ENCODE results near the gene SMARCAD1. TPM values are rescaled to one million over a fixed set of nuclear protein-coding genes. Genes with fewer than 3 reads are reported as not detected.

Gene SMARCAD1
- total and polyA plus RNA-seq, 4 donors: 3.6 to 18.8 (median 8.7) TPM

DNA sequence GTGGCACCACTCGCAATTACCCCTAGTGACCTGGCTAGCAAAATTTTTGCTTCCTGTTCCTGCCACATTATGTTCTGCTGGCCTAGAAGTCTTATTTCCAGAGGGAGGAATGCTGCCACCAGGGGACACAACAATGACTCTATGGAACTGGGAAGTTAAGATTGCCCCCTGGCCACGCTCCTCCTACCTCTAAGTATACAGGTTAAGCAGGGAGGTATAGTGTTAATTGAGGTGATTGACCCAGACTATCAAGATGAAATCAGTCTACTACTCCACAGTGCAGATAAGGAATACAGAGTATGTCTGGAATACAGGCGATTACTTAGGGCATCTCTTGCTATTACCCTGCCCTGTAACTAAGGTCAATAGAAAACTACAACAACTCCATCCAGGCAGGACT, 48.8 kb upstream of the SMARCAD1 start:
- 80% methylated on average over 3 of the region's 3 CpGs for WGBS
- Histone ChIP-seq H3K9me3 (ENCODE audit: control insufficient read depth in 4 of 4, low read length in 3 of 4) (no peaks in the 10 kb centered on the region), H3K4me3 (ENCODE audit: low read depth in 1 of 3, low read length in 3 of 3) (no peak overlapping the region), H3K4me1 (ENCODE audit: control insufficient read depth in 4 of 4, insufficient read depth in 4 of 4, low read length in 3 of 4) (no peaks in the 10 kb centered on the region), H3K36me3 (ENCODE audit: control insufficient read depth in 4 of 4, insufficient read depth in 3 of 4, low read depth in 1 of 4, low read length in 3 of 4) (no peaks in the 10 kb centered on the region), H3K27ac (ENCODE audit: low read depth in 1 of 2, low read length in 2 of 2) (no peak overlapping the region), H3K27me3 (ENCODE audit: control insufficient read depth in 4 of 4, insufficient read depth in 4 of 4, low read length in 3 of 4) (no peaks in the 10 kb centered on the region), H3K9ac (ENCODE audit: low read depth in 1 of 2, low read length in 2 of 2) (no peak overlapping the region)
- TF ChIP-seq TAF1 (conservative IDR thresholded peaks at IDR 0.05) (no peak), HNF4A (conservative IDR thresholded peaks at IDR 0.05) (no peak), RXRA (IDR thresholded peaks at IDR 0.05) (no peak), FOXA1 (IDR thresholded peaks at IDR 0.05) (no peak), SP1 (IDR thresholded peaks at IDR 0.05) (no peak), YY1 (IDR thresholded peaks at IDR 0.05) (no peak)
- TF ChIP-seq, protein P1, sequence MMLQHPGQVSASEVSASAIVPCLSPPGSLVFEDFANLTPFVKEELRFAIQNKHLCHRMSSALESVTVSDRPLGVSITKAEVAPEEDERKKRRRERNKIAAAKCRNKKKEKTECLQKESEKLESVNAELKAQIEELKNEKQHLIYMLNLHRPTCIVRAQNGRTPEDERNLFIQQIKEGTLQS (IDR thresholded peaks at IDR 0.05): no peak
- DNase-seq (ENCODE audit: low spot score): no peak

DNA sequence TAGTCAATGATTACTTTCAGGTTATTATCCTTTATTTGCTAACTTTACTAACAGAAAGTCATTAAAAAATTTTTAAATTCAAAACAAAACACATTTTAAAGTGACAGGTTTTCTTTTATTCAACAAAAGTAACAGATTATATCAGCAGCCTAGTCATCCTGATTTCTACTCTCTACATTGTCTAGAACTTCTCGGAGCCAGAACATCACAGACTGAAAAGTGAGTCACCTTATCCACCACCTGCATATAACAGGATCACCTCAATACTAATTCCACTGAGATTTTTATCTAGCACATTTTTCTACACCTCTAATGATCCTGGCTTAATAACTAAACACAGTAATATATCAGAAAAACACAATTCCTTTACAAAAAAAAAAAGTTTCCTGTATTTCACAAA, 47.9 kb upstream of the SMARCAD1 start:
- TF ChIP-seq, protein P1 (IDR thresholded peaks at IDR 0.05): no peak
- TF ChIP-seq NR2F2 (IDR thresholded peaks at IDR 0.05) (no peak), HNF4A (conservative IDR thresholded peaks at IDR 0.05) (no peak), HNF4G (IDR thresholded peaks at IDR 0.05) (no peak), TAF1 (conservative IDR thresholded peaks at IDR 0.05) (no peak), RXRA (IDR thresholded peaks at IDR 0.05) (no peak), YY1 (IDR thresholded peaks at IDR 0.05) (no peak), RAD21 (IDR thresholded peaks at IDR 0.05) (no peak)
- TF ChIP-seq, protein P2, sequence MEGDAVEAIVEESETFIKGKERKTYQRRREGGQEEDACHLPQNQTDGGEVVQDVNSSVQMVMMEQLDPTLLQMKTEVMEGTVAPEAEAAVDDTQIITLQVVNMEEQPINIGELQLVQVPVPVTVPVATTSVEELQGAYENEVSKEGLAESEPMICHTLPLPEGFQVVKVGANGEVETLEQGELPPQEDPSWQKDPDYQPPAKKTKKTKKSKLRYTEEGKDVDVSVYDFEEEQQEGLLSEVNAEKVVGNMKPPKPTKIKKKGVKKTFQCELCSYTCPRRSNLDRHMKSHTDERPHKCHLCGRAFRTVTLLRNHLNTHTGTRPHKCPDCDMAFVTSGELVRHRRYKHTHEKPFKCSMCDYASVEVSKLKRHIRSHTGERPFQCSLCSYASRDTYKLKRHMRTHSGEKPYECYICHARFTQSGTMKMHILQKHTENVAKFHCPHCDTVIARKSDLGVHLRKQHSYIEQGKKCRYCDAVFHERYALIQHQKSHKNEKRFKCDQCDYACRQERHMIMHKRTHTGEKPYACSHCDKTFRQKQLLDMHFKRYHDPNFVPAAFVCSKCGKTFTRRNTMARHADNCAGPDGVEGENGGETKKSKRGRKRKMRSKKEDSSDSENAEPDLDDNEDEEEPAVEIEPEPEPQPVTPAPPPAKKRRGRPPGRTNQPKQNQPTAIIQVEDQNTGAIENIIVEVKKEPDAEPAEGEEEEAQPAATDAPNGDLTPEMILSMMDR (IDR thresholded peaks at IDR 0.05; ENCODE audit: low read depth, low read length, missing input control): no peak
- TF ChIP-seq, protein P3, sequence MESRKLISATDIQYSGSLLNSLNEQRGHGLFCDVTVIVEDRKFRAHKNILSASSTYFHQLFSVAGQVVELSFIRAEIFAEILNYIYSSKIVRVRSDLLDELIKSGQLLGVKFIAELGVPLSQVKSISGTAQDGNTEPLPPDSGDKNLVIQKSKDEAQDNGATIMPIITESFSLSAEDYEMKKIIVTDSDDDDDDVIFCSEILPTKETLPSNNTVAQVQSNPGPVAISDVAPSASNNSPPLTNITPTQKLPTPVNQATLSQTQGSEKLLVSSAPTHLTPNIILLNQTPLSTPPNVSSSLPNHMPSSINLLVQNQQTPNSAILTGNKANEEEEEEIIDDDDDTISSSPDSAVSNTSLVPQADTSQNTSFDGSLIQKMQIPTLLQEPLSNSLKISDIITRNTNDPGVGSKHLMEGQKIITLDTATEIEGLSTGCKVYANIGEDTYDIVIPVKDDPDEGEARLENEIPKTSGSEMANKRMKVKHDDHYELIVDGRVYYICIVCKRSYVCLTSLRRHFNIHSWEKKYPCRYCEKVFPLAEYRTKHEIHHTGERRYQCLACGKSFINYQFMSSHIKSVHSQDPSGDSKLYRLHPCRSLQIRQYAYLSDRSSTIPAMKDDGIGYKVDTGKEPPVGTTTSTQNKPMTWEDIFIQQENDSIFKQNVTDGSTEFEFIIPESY (IDR thresholded peaks at IDR 0.05): no peak
- TF ChIP-seq, protein P4, sequence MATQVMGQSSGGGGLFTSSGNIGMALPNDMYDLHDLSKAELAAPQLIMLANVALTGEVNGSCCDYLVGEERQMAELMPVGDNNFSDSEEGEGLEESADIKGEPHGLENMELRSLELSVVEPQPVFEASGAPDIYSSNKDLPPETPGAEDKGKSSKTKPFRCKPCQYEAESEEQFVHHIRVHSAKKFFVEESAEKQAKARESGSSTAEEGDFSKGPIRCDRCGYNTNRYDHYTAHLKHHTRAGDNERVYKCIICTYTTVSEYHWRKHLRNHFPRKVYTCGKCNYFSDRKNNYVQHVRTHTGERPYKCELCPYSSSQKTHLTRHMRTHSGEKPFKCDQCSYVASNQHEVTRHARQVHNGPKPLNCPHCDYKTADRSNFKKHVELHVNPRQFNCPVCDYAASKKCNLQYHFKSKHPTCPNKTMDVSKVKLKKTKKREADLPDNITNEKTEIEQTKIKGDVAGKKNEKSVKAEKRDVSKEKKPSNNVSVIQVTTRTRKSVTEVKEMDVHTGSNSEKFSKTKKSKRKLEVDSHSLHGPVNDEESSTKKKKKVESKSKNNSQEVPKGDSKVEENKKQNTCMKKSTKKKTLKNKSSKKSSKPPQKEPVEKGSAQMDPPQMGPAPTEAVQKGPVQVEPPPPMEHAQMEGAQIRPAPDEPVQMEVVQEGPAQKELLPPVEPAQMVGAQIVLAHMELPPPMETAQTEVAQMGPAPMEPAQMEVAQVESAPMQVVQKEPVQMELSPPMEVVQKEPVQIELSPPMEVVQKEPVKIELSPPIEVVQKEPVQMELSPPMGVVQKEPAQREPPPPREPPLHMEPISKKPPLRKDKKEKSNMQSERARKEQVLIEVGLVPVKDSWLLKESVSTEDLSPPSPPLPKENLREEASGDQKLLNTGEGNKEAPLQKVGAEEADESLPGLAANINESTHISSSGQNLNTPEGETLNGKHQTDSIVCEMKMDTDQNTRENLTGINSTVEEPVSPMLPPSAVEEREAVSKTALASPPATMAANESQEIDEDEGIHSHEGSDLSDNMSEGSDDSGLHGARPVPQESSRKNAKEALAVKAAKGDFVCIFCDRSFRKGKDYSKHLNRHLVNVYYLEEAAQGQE (IDR thresholded peaks at IDR 0.05): no peak
- 84% methylated on average over 1 of the region's 1 CpG for WGBS
- Histone ChIP-seq H3K27me3 (ENCODE audit: control insufficient read depth in 4 of 4, insufficient read depth in 4 of 4, low read length in 3 of 4) (no peaks in the 10 kb centered on the region), H3K4me1 (ENCODE audit: control insufficient read depth in 4 of 4, insufficient read depth in 4 of 4, low read length in 3 of 4) (no peaks in the 10 kb centered on the region), H3K27ac (ENCODE audit: low read depth in 1 of 2, low read length in 2 of 2) (no peak overlapping the region), H3K9ac (ENCODE audit: low read depth in 1 of 2, low read length in 2 of 2) (no peak overlapping the region), H3K4me3 (ENCODE audit: low read depth in 1 of 3, low read length in 3 of 3) (no peak overlapping the region), H3K36me3 (ENCODE audit: control insufficient read depth in 4 of 4, insufficient read depth in 3 of 4, low read depth in 1 of 4, low read length in 3 of 4) (no peaks in the 10 kb centered on the region), H3K9me3 (ENCODE audit: control insufficient read depth in 4 of 4, low read length in 3 of 4) (no peaks in the 10 kb centered on the region)
- no peak for DNase-seq (ENCODE audit: low spot score)

All from liver (tissue), 9 donors.